Vagina (tissue), 2 donors: ENCODE measurements around the gene KMT2B.

Source experiments
- CTCF ChIP-seq, 3 experiments: fragments of 450-650 bp in 2 of 3; fragments of 200-600 bp in 1 of 3; sonication (generic) in 1 of 3; IDR thresholded peaks; one replicate each; pipeline ENCODE4 v1.5.1; 2017 to 2019; ENCODE audit warnings: antibody characterized with exemption in 3 of 3, mild to moderate bottlenecking in 2 of 3, moderate library complexity in 2 of 3
- POLR2A ChIP-seq, 2 donors: fragments of 450-650 bp; IDR thresholded peaks; one replicate each; pipeline ENCODE4 v1.6.1; 2017; ENCODE audit warnings: antibody characterized with exemption in 2 of 2, mild to moderate bottlenecking in 2 of 2, moderate library complexity in 2 of 2
- POLR2AphosphoS5 ChIP-seq, 2 donors: sonication (generic); formaldehyde crosslinking; IDR thresholded peaks; one replicate each; pipeline ENCODE4 v1.9.0; 2017; ENCODE audit warnings: antibody characterized with exemption in 2 of 2, mild to moderate bottlenecking in 2 of 2, low read depth in 1 of 2; ENCODE audit not compliant: insufficient read depth in 1 of 2

DNA sequence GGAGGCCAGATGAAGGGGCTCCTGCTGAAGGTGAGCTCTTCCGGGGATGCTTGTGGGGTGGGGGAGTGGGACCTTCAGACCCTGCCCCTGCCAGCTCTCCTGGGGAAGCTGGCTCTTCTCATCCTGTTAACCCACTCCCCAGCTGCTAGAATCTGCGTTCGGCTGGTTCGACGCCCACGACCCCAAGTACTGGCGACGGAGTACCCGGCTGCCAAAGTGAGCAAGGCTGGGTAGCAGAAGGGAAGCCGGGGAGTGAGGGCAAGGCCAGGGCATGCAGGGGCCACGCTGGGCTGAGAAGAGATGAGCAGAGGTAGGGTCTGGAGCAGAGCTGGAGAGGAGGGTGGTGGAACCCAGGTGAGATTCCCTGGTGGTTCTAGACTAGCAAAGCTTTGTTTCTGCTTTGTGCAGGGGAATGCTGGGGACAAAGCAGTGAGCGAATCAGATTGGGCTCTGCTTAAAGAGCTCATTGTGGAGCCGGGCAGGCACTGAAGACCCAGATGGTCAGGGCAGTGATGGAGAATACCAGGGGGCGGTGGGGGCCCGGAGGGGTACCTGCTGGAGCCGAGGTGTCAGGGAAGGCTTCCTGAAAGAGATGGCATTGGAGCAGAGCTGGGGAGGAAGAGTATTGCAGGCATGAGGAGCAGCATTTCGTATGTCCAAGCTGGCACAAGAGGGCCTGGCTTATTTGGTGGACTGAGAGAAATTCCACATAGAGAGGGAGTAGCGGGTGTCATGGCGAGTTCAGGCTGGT lies 10.3 kb downstream of the KMT2B start:
- TF ChIP-seq POLR2AphosphoS5 (IDR thresholded peaks at IDR 0.05; ENCODE audit: insufficient read depth in 1 of 2, low read depth in 1 of 2) = no peak
- no peak for TF ChIP-seq CTCF (IDR thresholded peaks at IDR 0.05)
- TF ChIP-seq POLR2A (IDR thresholded peaks at IDR 0.05) = no peak
